Activated effector memory CD4-positive, alpha-beta T cell treated with anti-CD3 and anti-CD28 coated beads, Interleukin-2, amount 50 U/mL, for 16 hours (primary cell): ENCODE data around the gene MCCD1.

Experiments used
- DNase-seq: peaks from one replicate; pipeline ENCODE4 v3.0.0-alpha.2; 2020

MCCD1 gene

DNA sequence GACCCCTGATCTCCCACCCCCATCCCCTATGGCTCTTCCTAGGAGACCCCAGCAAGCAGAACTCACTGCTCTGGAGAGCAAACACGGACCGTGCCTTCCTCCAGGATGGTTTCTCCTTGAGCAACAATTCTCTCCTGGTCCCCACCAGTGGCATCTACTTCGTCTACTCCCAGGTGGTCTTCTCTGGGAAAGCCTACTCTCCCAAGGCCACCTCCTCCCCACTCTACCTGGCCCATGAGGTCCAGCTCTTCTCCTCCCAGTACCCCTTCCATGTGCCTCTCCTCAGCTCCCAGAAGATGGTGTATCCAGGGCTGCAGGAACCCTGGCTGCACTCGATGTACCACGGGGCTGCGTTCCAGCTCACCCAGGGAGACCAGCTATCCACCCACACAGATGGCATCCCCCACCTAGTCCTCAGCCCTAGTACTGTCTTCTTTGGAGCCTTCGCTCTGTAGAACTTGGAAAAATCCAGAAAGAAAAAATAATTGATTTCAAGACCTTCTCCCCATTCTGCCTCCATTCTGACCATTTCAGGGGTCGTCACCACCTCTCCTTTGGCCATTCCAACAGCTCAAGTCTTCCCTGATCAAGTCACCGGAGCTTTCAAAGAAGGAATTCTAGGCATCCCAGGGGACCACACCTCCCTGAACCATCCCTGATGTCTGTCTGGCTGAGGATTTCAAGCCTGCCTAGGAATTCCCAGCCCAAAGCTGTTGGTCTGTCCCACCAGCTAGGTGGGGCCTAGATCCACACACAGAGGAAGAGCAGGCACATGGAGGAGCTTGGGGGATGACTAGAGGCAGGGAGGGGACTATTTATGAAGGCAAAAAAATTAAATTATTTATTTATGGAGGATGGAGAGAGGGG is 44.7 kb downstream of the MCCD1 start:
- DNase-seq = peak; percentile 64

GRCh38 chr6:31574106-31575061 is 45.6 kb downstream of the MCCD1 start:
- DNase-seq = peak; percentile 77

DNA sequence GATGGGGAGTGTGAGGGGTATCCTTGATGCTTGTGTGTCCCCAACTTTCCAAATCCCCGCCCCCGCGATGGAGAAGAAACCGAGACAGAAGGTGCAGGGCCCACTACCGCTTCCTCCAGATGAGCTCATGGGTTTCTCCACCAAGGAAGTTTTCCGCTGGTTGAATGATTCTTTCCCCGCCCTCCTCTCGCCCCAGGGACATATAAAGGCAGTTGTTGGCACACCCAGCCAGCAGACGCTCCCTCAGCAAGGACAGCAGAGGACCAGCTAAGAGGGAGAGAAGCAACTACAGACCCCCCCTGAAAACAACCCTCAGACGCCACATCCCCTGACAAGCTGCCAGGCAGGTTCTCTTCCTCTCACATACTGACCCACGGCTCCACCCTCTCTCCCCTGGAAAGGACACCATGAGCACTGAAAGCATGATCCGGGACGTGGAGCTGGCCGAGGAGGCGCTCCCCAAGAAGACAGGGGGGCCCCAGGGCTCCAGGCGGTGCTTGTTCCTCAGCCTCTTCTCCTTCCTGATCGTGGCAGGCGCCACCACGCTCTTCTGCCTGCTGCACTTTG is 46.7 kb downstream of the MCCD1 start, which contains the start of gene TNF:
TSS of gene TNF (plus strand) at position 231 of the 567 bp plus-strand sequence. CDS start at position 408, 177 bp downstream.
- DNase-seq = peak; percentile 95

DNA sequence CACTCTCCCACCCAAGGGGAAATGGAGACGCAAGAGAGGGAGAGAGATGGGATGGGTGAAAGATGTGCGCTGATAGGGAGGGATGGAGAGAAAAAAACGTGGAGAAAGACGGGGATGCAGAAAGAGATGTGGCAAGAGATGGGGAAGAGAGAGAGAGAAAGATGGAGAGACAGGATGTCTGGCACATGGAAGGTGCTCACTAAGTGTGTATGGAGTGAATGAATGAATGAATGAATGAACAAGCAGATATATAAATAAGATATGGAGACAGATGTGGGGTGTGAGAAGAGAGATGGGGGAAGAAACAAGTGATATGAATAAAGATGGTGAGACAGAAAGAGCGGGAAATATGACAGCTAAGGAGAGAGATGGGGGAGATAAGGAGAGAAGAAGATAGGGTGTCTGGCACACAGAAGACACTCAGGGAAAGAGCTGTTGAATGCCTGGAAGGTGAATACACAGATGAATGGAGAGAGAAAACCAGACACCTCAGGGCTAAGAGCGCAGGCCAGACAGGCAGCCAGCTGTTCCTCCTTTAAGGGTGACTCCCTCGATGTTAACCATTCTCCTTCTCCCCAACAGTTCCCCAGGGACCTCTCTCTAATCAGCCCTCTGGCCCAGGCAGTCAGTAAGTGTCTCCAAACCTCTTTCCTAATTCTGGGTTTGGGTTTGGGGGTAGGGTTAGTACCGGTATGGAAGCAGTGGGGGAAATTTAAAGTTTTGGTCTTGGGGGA is 47.4 kb downstream of the MCCD1 start:
- no peak for DNase-seq

DNA sequence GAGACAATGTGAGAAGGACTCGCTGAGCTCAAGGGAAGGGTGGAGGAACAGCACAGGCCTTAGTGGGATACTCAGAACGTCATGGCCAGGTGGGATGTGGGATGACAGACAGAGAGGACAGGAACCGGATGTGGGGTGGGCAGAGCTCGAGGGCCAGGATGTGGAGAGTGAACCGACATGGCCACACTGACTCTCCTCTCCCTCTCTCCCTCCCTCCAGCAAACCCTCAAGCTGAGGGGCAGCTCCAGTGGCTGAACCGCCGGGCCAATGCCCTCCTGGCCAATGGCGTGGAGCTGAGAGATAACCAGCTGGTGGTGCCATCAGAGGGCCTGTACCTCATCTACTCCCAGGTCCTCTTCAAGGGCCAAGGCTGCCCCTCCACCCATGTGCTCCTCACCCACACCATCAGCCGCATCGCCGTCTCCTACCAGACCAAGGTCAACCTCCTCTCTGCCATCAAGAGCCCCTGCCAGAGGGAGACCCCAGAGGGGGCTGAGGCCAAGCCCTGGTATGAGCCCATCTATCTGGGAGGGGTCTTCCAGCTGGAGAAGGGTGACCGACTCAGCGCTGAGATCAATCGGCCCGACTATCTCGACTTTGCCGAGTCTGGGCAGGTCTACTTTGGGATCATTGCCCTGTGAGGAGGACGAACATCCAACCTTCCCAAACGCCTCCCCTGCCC is 48.3 kb downstream of the MCCD1 start:
- DNase-seq = peak; percentile 85

DNA sequence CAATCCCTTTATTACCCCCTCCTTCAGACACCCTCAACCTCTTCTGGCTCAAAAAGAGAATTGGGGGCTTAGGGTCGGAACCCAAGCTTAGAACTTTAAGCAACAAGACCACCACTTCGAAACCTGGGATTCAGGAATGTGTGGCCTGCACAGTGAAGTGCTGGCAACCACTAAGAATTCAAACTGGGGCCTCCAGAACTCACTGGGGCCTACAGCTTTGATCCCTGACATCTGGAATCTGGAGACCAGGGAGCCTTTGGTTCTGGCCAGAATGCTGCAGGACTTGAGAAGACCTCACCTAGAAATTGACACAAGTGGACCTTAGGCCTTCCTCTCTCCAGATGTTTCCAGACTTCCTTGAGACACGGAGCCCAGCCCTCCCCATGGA is 48.8 kb downstream of the MCCD1 start:
- no peak for DNase-seq

GRCh38 chr6:31578184-31579118 is 49.7 kb downstream of the MCCD1 start:
- DNase-seq = no peak

GRCh38 chr6:31579119-31579505 is 50.4 kb downstream of the MCCD1 start:
- no peak for DNase-seq
